Measurements from ENCODE around the gene ZNF280D. TPM values are rescaled to one million over a fixed set of nuclear protein-coding genes. Genes with fewer than 3 reads are reported as not detected.

Gene ZNF280D
- total and polyA plus RNA-seq, 2 donors, result 72.9 to 73.9 TPM

DNA sequence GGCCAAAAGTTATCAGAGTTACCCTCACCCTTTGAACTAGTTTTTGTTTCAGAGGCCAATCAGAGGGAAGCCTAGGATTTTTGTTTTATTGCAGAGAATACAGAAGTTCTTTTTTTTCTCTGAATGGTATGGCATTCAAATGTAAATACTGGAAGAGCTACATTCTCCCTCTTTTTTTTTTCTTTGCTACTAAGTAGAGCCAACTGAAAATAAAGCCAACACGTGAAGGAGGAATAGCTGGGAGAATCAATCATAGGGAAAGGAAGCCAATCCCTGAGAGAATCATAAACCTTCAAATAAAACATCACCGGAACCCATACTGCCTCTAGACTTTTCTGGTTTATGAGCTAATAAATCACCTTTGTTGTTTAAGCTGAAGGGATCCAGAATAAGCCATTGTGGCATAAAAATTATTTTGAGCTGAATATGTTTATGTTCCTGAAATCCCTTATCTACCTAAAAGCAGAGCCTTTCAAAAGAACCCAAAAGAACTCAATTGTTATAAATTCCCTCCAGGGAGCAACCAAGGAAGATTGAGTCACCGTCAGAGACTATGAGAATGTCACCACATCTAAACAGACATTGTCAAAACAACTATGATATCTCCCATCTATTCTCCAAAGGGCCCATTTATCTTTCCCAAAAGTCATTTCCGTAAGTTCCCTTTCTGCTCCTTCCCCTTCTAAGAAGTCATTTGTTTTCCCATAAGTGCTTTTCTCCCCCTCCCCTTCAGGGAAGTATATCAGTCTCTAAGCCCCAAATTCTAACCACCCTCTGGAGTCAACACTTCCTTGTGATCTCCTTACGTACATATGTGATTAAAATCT, 3.8 kb upstream of the ZNF280D start:
- no peaks in the 10 kb centered on the region for H3K36me3 ChIP-seq (ENCODE audit: control insufficient read depth in 2 of 2, insufficient read depth in 2 of 2, low read length in 1 of 2)
- DNase-seq (ENCODE audit: low read depth in 6 of 9, low spot score in 9 of 9), result no peak
- no peak overlapping the region for H3K27ac ChIP-seq (ENCODE audit: low read depth in 1 of 2, low read length in 1 of 2)
- no peak overlapping the region for H3K4me3 ChIP-seq (ENCODE audit: low read length in 2 of 2)
- H3K9me3 ChIP-seq (ENCODE audit: control insufficient read depth in 2 of 2, insufficient read depth in 1 of 2, low read length in 1 of 2), result peaks cover 0 to 16% of the 10 kb centered on the region in 2 donors
- WGBS, result 77% methylated on average over 5 of the region's 5 CpGs
- peaks cover 0 to 16% of the 10 kb centered on the region in 2 donors for H3K4me1 ChIP-seq (ENCODE audit: control insufficient read depth in 2 of 2, insufficient read depth in 2 of 2, low read length in 2 of 2)
- H3K27me3 ChIP-seq (ENCODE audit: control insufficient read depth in 2 of 2, insufficient read depth in 1 of 2, low read length in 1 of 2), result no peaks in the 10 kb centered on the region

DNA sequence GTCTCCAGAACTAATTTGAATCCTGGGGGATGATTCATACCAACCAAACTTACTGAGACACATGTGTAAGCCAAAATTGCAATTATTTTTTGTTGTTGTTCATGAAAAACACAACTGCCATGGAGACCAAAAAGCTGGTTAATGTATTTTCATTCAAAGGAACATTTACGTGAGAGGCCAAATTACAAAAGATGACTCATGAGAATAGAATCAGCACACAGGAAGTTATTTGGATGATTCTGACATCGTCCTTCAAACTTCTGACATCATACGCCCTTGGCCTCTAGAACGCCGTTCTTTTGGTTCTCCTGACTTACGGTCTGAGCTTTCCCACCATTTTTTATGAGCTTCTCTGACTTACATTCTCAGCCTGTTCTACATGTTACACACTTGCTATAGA, 3.0 kb upstream of the ZNF280D start:
- WGBS, result 97% methylated on average over 6 of the region's 6 CpGs

GRCh38 chr15:56735589-56735988, 2.3 kb upstream of the ZNF280D start:
- Histone ChIP-seq H3K36me3 (ENCODE audit: control insufficient read depth in 2 of 2, insufficient read depth in 2 of 2, low read length in 1 of 2) (peaks cover 0 to 4% of the 10 kb centered on the region in 2 donors), H3K9me3 (ENCODE audit: control insufficient read depth in 2 of 2, insufficient read depth in 1 of 2, low read length in 1 of 2) (peaks cover 0 to 13% of the 10 kb centered on the region in 2 donors), H3K27me3 (ENCODE audit: control insufficient read depth in 2 of 2, insufficient read depth in 1 of 2, low read length in 1 of 2) (no peaks in the 10 kb centered on the region), H3K27ac (ENCODE audit: low read depth in 1 of 2, low read length in 1 of 2) (no peak overlapping the region), H3K4me3 (ENCODE audit: low read length in 2 of 2) (no peak overlapping the region), H3K4me1 (ENCODE audit: control insufficient read depth in 2 of 2, insufficient read depth in 2 of 2, low read length in 2 of 2) (peaks cover 1 to 26% of the 10 kb centered on the region in 2 donors)
- no peak for DNase-seq (ENCODE audit: low read depth in 6 of 9, low spot score in 9 of 9)
- WGBS, result 65% methylated on average over 3 of the region's 3 CpGs

More for the DNA sequence above, 3.0 kb upstream of the ZNF280D start:
- Histone ChIP-seq H3K27me3 (ENCODE audit: control insufficient read depth in 2 of 2, insufficient read depth in 1 of 2, low read length in 1 of 2) (no peaks in the 10 kb centered on the region), H3K9me3 (ENCODE audit: control insufficient read depth in 2 of 2, insufficient read depth in 1 of 2, low read length in 1 of 2) (peaks cover 0 to 16% of the 10 kb centered on the region in 2 donors), H3K4me3 (ENCODE audit: low read length in 2 of 2) (no peak overlapping the region), H3K4me1 (ENCODE audit: control insufficient read depth in 2 of 2, insufficient read depth in 2 of 2, low read length in 2 of 2) (peaks cover 0 to 22% of the 10 kb centered on the region in 2 donors), H3K36me3 (ENCODE audit: control insufficient read depth in 2 of 2, insufficient read depth in 2 of 2, low read length in 1 of 2) (no peaks in the 10 kb centered on the region), H3K27ac (ENCODE audit: low read depth in 1 of 2, low read length in 1 of 2) (no peak overlapping the region)
- no peak for DNase-seq (ENCODE audit: low read depth in 6 of 9, low spot score in 9 of 9)

DNA sequence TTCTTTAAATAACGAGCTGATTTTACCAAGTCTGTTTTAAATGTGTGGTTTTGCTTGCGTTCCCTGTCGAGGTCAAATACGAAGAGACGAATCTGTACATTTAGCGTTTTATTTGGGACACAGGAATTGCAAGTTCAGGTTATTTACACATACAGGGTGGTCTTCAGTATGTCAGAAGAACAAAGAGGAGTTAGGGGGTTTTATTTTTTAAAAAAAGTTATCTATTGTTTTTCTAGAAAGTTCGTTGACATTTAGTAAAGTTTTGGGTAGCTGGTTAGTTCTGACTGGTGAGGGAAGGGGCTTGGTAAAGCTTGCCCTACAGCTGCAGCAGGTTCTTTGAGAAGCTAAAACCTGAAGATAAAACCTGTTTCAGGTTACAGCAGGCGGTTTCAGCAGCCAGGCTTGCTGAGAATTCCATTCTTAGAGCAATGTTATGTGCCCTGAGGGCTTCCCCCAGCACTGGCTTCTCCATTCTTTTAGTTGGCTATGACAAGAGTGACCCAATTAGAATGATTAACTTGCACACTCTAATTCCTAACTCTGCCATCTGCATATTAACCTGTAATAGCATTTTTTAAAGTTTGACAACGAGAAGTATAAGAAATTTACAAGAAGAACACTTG, 815 bp upstream of the ZNF280D start:
- H3K27ac ChIP-seq (ENCODE audit: low read depth in 1 of 2, low read length in 1 of 2), result peak overlapping the region; percentile 97 to 98
- 96% methylated on average over 9 of the region's 9 CpGs for WGBS
- H3K4me1 ChIP-seq (ENCODE audit: control insufficient read depth in 2 of 2, insufficient read depth in 2 of 2, low read length in 2 of 2), result peaks cover 5 to 29% of the 10 kb centered on the region in 2 donors
- H3K27me3 ChIP-seq (ENCODE audit: control insufficient read depth in 2 of 2, insufficient read depth in 1 of 2, low read length in 1 of 2), result no peaks in the 10 kb centered on the region
- peaks cover 0 to 9% of the 10 kb centered on the region in 2 donors for H3K9me3 ChIP-seq (ENCODE audit: control insufficient read depth in 2 of 2, insufficient read depth in 1 of 2, low read length in 1 of 2)
- H3K4me3 ChIP-seq (ENCODE audit: low read length in 2 of 2), result peak overlapping the region; percentile 37 to 98
- peak in 1 of 9 donors; percentile 60 for DNase-seq (ENCODE audit: low read depth in 6 of 9, low spot score in 9 of 9)
- peaks cover 0 to 4% of the 10 kb centered on the region in 2 donors for H3K36me3 ChIP-seq (ENCODE audit: control insufficient read depth in 2 of 2, insufficient read depth in 2 of 2, low read length in 1 of 2)

- peaks cover 5 to 31% of the 10 kb centered on the region in 2 donors for H3K4me1 ChIP-seq (ENCODE audit: control insufficient read depth in 2 of 2, insufficient read depth in 2 of 2, low read length in 2 of 2)
- DNase-seq (ENCODE audit: low read depth in 6 of 9, low spot score in 9 of 9), result peak in 2 of 9 donors; percentile 47 to 67
- H3K27me3 ChIP-seq (ENCODE audit: control insufficient read depth in 2 of 2, insufficient read depth in 1 of 2, low read length in 1 of 2), result no peaks in the 10 kb centered on the region
- H3K27ac ChIP-seq (ENCODE audit: low read depth in 1 of 2, low read length in 1 of 2), result peak overlapping the region; percentile 97 to 98
- peaks cover 0 to 9% of the 10 kb centered on the region in 2 donors for H3K9me3 ChIP-seq (ENCODE audit: control insufficient read depth in 2 of 2, insufficient read depth in 1 of 2, low read length in 1 of 2)
- H3K4me3 ChIP-seq (ENCODE audit: low read length in 2 of 2), result peak overlapping the region; percentile 85 to 98
- H3K36me3 ChIP-seq (ENCODE audit: control insufficient read depth in 2 of 2, insufficient read depth in 2 of 2, low read length in 1 of 2), result peaks cover 0 to 4% of the 10 kb centered on the region in 2 donors
- WGBS, result 1% methylated on average over 8 of the region's 8 CpGs
These were observed 498 bp downstream of the ZNF280D start for GRCh38 chr15:56732886-56733135.

DNA sequence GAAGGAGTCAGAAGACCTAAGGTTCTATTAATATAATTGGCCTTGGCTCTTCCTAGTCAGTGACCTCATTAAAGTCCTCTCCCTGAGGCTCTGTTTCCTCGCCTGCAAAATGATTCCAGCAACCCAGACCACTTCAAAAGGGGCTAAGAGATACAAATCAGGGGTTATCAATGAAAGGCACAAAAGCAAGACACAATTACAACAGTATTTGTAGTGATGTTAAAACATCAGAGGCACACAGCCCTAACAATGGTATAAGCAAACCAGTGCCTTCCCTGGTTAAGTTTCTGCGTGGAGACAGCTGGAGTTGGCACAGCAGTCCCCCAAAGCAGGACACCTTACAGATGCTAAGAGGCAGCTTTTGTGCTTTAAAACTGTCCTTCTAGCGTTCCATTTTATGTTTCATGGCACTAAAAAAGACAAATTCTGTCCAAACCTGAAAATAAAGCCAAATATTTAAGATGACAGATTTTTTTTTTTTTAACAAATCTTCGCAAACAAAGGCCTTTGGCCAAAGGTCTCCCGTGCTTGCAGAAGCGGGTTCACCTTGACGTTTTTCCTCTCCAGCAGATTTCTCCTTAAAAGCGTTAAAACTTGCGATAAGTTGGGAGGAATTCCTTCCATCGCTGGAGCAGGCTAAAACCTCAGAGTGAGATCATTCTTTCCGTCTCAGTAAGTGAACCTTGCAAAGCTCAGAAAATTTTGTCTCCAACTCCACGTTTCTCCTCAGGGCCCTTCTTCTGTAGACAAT, 999 bp downstream of the ZNF280D start:
- H3K36me3 ChIP-seq (ENCODE audit: control insufficient read depth in 2 of 2, insufficient read depth in 2 of 2, low read length in 1 of 2), result peaks cover 0 to 9% of the 10 kb centered on the region in 2 donors
- H3K4me1 ChIP-seq (ENCODE audit: control insufficient read depth in 2 of 2, insufficient read depth in 2 of 2, low read length in 2 of 2), result peaks cover 5 to 27% of the 10 kb centered on the region in 2 donors
- H3K27ac ChIP-seq (ENCODE audit: low read depth in 1 of 2, low read length in 1 of 2), result peak overlapping the region; percentile 97 to 98
- peak overlapping the region; percentile 85 to 98 for H3K4me3 ChIP-seq (ENCODE audit: low read length in 2 of 2)
- no peaks in the 10 kb centered on the region for H3K27me3 ChIP-seq (ENCODE audit: control insufficient read depth in 2 of 2, insufficient read depth in 1 of 2, low read length in 1 of 2)
- peaks cover 0 to 9% of the 10 kb centered on the region in 2 donors for H3K9me3 ChIP-seq (ENCODE audit: control insufficient read depth in 2 of 2, insufficient read depth in 1 of 2, low read length in 1 of 2)
- peak in 5 of 9 donors; percentile 43 to 79 (median 54) for DNase-seq (ENCODE audit: low read depth in 6 of 9, low spot score in 9 of 9)
- 6% methylated on average over 12 of the region's 12 CpGs for WGBS

DNA sequence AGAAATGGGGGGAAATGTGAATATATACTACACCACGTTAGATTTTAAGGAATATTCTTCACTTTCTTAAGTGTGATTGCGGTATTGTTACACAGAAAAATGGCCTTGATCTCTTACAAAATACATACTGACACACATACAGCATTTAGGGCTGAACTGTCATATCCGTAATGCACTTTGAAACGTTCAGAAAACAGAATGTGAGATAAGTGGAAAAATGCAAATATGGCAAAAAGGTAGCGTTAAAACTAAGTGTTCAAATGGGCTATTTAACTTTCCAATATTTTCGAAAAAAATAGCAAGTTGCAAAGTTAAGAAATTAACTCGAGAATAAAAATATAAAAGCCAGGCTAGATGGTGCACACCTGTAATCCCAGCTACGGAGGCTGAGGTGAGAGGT, 1.8 kb downstream of the ZNF280D start:
- peak overlapping the region; percentile 64 to 97 for H3K27ac ChIP-seq (ENCODE audit: low read depth in 1 of 2, low read length in 1 of 2)

DNA sequence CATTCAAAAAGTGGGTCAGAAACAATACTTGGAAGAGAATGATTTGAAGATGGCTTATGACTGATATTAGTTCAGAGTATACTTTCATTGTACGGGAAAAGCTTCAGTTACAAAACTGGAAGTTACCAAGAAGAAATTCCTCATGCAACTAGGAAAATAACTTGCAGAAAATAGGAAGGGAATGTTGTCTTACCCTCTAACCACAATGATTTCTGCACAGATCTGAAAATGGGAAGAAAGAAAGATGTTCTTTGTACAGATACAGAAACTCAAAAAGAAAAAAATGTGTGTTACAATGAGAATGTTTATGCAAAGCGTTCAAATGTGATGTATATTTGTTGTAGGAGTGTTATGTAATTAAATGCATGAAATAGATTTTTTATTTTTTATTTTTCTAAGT, 3.7 kb downstream of the ZNF280D start:
- Histone ChIP-seq H3K36me3 (ENCODE audit: control insufficient read depth in 2 of 2, insufficient read depth in 2 of 2, low read length in 1 of 2) (peaks cover 0 to 15% of the 10 kb centered on the region in 2 donors), H3K27me3 (ENCODE audit: control insufficient read depth in 2 of 2, insufficient read depth in 1 of 2, low read length in 1 of 2) (no peaks in the 10 kb centered on the region), H3K27ac (ENCODE audit: low read depth in 1 of 2, low read length in 1 of 2) (peak overlapping the region in 1 of 2 donors; percentile 70), H3K4me3 (ENCODE audit: low read length in 2 of 2) (peak overlapping the region; percentile 9 to 23), H3K4me1 (ENCODE audit: control insufficient read depth in 2 of 2, insufficient read depth in 2 of 2, low read length in 2 of 2) (peaks cover 5 to 28% of the 10 kb centered on the region in 2 donors), H3K9me3 (ENCODE audit: control insufficient read depth in 2 of 2, insufficient read depth in 1 of 2, low read length in 1 of 2) (peaks cover 0 to 9% of the 10 kb centered on the region in 2 donors)
- peak in 1 of 9 donors; percentile 32 for DNase-seq (ENCODE audit: low read depth in 6 of 9, low spot score in 9 of 9)
- 88% methylated on average over 2 of the region's 2 CpGs for WGBS

More for the DNA sequence above, 1.8 kb downstream of the ZNF280D start:
- peak in 1 of 9 donors; percentile 57 for DNase-seq (ENCODE audit: low read depth in 6 of 9, low spot score in 9 of 9)
- Histone ChIP-seq H3K36me3 (ENCODE audit: control insufficient read depth in 2 of 2, insufficient read depth in 2 of 2, low read length in 1 of 2) (peaks cover 0 to 15% of the 10 kb centered on the region in 2 donors), H3K9me3 (ENCODE audit: control insufficient read depth in 2 of 2, insufficient read depth in 1 of 2, low read length in 1 of 2) (peaks cover 0 to 9% of the 10 kb centered on the region in 2 donors), H3K4me3 (ENCODE audit: low read length in 2 of 2) (peak overlapping the region; percentile 85 to 98), H3K27me3 (ENCODE audit: control insufficient read depth in 2 of 2, insufficient read depth in 1 of 2, low read length in 1 of 2) (no peaks in the 10 kb centered on the region), H3K4me1 (ENCODE audit: control insufficient read depth in 2 of 2, insufficient read depth in 2 of 2, low read length in 2 of 2) (peaks cover 5 to 25% of the 10 kb centered on the region in 2 donors)
- WGBS, result 60% methylated on average over 8 of the region's 8 CpGs

All from thymus (tissue), 11 donors.